ENCODE data around the gene GOLGA6B.
"Not testable (repeated sequence)": the region's sequence is repeated elsewhere in the genome, so short reads cannot be mapped to it uniquely, and the experiment has no call there.

GOLGA6B gene, protein sequence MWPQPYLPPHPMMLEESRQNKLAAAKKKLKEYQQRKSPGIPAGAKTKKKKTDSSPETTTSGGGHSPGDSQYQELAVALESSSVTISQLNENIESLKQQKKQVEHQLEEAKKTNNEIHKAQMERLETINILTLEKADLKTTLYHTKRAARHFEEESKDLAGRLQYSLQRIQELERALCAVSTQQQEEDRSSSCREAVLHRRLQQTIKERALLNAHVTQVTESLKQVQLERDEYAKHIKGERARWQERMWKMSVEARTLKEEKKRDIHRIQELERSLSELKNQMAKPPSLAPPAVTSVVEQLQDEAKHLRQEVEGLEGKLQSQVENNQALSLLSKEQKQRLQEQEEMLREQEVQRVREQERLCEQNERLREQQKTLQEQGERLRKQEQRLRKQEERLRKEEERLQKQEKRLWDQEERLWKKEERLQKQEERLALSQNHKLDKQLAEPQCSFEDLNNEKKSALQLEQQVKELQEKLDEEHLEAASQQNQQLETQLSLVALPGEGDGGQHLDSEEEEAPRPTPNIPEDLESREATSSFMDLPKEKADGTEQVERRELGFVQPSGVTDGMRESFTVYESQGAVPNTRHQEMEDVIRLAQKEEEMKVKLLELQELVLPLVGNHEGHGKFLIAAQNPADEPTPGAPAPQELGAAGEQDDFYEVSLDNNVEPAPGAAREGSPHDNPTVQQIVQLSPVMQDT

GRCh38 chr15:72654397-72654796 lies at the start of gene GOLGA6B:
GOLGA6B (plus strand) TSS chr15:72654697; CDS start chr15:72654738, 41 bp downstream.
- not testable (repeated sequence) for DNase-seq (ENCODE audit: low spot score)

DNA sequence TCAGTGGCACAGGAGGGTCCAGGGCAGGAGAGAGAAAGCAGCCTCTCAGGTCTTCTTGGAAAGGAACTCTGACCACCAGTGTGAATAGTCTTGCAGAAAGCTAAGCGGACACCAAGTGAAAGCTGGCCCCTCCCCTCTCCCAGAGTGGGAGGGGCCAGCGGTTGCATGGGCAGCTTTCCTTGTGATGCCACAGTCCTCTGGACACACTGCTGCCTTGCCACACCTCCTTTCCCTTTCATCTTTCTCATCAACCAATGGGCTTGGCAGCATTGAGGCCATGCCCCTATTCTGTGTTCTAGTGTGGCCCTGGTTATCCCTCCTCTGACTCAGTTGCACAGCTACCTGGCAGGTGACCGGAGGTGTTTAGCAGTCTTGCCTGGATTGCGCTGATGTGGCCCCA lies 49.7 kb upstream of the GOLGA6B start:
- DNase-seq (ENCODE audit: low spot score): no peak

GRCh38 chr15:72608084-72608483 lies 46.4 kb upstream of the GOLGA6B start:
- DNase-seq (ENCODE audit: low spot score): not testable (repeated sequence)

- no peak for DNase-seq (ENCODE audit: low spot score)
Measured at GRCh38 chr15:72609862-72610261, 44.6 kb upstream of the GOLGA6B start.

DNA sequence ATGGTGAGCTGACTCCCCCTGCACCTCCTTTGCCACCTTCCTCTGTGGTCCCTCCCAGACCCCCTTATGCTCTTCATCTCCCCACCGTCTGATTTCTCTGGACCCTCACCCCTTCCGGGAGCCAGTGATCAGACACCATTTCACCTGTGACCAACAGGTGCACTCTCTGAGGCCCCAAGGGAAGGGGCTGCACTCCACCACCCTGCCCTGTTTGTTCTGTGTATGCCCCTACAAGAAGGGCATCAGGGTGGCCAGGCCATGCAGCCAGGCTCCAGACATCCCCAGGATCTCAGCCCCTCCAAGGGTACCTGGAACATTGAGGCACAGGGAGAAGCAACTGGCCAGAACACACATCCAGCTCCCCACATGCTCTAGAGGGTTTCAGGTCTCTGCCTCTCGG lies 42.2 kb upstream of the GOLGA6B start:
- DNase-seq (ENCODE audit: low spot score): not testable (repeated sequence)

DNA sequence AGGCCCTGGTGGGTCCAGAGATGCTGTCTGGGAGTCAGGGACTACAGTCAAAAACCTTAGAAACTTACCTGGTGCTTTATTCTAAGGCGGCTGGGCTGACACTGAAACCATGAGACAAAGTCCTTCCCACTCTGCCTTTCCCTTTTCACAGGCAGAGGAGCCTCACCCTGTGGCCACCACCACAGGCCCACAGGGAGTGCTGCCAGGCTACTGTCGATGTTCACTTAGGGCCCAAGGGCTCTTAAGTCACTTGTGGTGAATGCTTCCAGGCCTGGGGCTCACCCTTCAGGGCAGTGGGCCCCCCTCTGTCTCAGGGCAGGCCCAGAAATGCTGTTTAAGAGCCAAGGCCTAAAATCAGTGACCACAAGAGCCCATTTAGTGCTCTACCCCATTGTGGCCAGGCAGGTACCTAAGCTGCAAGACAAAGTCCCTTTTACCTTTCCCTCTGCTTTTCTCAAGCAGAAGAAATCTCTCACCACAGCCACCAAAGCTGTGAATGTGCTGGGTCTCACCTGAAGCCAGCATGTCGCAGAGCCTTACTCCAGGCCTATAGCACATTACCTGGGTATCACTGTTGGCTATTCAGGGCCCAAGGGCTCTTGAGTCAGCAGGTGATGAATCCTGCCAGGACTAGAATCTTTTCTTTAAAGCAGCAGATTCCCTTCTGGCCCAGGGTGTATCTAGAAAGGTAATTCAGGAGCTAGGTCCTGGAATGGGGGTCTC lies 39.5 kb upstream of the GOLGA6B start:
- no peak for DNase-seq (ENCODE audit: low spot score)

DNA sequence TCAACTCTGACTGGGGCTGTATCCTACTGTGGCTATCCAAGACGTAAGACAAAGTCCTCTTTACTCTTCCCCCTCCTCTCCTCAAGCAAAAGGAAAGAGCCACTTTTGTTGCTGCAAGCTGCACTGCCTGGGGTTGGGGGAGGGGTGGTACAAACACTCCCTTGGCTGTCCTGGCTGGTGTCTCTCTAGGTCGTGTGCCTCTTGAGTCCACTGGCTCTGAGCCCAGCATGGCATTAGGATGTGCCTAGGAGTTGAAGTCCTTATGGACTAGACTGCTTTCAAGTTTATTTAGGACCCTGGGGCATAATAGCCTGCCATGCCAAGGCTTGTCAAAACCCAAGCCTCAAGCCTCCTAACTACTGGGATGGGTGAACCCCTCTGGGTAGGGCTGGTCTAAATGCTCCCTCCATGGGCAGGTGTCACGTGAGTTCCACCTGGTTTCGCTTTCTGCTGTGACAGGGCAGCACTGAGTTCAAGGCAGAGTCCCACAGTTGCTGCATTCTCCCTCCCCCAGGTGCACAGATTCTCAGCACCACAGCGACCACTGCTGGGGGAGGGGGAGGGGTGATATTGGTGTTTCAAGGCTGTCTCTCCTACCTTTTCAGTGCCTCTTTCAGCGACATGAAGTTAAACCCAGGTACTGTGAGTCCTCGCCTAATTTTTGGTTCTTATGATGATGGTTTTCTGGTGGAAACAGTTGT lies 38.8 kb upstream of the GOLGA6B start:
- DNase-seq (ENCODE audit: low spot score): peak; percentile 3

DNA sequence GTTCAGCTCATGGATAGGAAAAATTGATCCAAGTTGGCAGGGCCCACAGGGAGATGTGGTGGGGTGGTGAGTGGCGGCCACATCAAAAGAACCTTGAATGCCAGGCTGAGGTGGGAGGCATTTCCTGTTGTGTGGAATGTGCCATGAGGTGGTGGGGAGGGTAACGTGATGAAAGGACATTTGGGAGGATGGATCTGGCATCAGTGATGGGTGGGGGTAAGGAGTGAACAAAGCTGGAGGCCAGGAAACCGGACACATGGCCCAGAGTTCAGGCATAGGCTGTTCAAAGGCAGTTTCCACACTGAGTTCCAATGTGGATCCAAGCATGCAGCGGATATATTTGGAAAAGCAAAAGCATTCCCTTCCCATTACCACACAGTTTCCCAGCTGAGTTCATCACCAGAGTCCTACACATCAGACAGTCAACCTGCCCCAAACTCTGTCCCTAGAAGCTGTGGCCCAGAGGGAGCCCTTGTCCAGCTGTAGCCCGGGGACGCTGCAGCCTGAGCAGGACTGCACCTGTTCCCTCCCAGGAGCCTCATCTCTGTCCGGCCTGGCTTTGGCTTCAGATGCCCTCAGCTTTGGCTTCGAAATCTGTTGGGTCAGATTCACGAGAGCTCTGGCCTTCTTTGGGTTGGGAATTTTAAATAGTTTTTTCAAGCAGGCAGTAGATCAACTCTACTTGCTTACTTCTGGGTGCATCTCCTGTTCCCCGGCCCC lies 37.8 kb upstream of the GOLGA6B start:
- DNase-seq (ENCODE audit: low spot score): no peak

DNA sequence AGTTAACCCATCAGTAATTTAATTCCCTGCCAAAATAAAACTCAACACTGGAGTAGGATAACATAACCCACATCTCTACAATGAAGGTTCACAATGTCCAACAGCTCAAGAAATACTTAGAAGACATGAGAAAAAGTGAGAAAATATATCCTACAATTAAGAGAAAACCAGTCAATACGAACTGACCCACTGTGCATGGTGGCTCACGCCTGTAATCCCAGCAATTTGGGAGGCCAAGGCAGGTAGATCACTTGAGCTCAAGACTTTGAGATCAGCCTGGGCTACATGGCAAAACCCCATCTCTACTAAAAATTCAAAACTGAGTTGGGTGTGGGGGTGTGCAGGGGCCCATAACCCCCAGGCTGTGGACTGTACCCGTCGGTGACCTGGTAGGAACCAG lies 30.6 kb upstream of the GOLGA6B start:
- not testable (repeated sequence) for DNase-seq (ENCODE audit: low spot score)

GRCh38 chr15:72626153-72626552 lies 28.3 kb upstream of the GOLGA6B start:
- DNase-seq (ENCODE audit: low spot score): not testable (repeated sequence)

DNA sequence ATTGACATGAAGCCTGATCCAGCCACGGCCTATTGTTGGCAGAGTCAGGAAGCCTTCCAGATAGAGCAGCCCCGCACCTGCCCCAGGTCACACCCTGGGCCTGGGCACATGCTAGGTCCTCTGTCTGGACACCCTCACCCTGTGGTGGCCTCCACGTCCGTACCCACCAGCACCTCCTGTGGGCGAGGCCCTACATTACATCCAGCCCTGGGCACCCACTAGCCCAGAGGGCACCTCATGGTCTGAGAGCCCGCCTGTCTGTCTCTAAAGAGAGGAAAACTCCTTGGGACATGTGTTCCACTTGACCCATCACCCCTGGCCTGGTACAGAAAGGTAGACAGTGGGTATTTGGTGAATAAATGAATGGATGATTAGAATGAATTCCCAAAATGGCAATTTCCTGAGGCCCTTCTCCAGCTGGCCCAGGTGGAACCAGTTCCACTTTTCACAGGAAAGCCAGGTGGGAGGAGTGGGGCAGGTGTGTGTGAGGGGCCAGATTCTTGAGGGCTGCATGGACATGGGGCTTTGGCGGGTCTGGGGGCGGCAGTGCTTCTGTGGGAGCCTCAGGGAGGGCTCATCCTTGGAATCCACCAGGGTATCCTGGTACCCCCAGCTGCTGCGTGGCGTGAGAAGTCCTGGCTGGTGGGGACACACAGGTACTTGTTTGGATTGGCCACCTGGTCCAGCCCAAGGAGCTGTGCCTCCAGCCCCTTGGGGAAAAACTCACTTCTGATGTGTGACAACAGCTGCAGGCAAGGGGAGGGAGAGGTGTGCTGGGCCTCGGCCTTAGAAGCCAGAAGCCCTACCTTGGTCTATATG lies 26.0 kb upstream of the GOLGA6B start:
- DNase-seq (ENCODE audit: low spot score): not testable (repeated sequence)

- not testable (repeated sequence) for DNase-seq (ENCODE audit: low spot score)
Measured at GRCh38 chr15:72629068-72629570, 25.4 kb upstream of the GOLGA6B start.

- peak; percentile 61 for DNase-seq (ENCODE audit: low spot score)
Measured at GRCh38 chr15:72636519-72637282, 17.8 kb upstream of the GOLGA6B start.

GRCh38 chr15:72639759-72640483 lies 14.6 kb upstream of the GOLGA6B start:
- DNase-seq (ENCODE audit: low spot score): not testable (repeated sequence)

GRCh38 chr15:72642271-72642670 lies 12.2 kb upstream of the GOLGA6B start:
- DNase-seq (ENCODE audit: low spot score): not testable (repeated sequence)

GRCh38 chr15:72648631-72649253 lies 5.8 kb upstream of the GOLGA6B start:
- DNase-seq (ENCODE audit: low spot score): not testable (repeated sequence)

- not testable (repeated sequence) for DNase-seq (ENCODE audit: low spot score)
Measured at GRCh38 chr15:72656014-72656413, 1.5 kb downstream of the GOLGA6B start.

DNA sequence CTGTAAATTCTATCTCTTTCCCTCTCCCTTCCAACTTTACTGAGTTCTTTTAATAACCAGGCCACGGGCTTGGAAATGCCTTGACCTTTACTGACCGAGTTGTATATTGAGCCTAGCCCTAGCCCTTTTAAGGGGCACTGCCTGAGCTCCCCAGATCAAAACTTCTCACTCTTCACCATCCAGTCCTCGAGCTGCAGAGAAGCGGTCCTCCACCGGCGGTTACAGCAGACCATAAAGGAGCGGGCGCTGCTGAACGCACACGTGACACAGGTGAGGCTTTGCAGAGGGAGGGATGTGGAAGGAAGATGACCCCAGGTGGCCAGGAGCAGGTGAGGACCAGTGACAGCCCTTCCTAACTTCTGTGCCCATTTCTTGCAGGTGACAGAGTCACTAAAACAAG lies 6.6 kb downstream of the GOLGA6B start:
- DNase-seq (ENCODE audit: low spot score): not testable (repeated sequence)
